ENCODE data around the gene GFI1.

- TF ChIP-seq POLR2A (IDR thresholded peaks at IDR 0.05) (no peak), CTCF (IDR thresholded peaks at IDR 0.05) (no peak)
These were observed 42.8 kb downstream of the GFI1 start for GRCh38 chr1:92443893-92444292.

All from adrenal gland (tissue), 5 donors.